HuH-7.5 (cell line): ENCODE data around the gene HADHB.
"Not testable (repeated sequence)": the region's sequence is repeated elsewhere in the genome, so short reads cannot be mapped to it uniquely, and the experiment has no call there.

Experiments used
- DNase-seq: peaks from one replicate; pipeline ENCODE4 v3.0.0; 2011; ENCODE audit warnings: low spot score

Gene HADHB

DNA sequence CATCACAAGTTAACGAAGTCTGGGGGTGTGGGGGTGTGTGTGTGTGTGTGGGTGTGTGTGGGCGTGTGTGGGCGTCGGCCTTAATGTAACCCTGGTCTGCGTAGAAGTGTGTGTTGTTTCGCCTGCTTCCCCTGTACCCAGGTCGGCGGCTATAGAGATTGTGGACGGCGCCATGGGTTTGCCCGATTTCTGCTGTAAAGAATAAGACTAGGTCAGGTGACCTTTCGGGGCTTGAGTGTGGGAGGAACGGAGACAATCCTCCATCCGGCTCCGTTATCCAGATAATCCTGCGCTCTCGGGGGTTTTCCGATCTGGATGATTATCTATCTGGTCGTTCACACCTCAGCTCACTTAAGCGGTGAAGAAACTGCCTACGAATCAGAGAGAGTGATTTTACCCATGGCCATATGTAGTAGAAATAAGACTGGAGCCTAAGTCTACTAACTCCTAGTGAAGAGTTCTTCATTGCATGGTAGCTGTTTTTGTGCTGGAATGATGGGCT, 543 bp downstream of the HADHB start:
- DNase-seq = no peak

DNA sequence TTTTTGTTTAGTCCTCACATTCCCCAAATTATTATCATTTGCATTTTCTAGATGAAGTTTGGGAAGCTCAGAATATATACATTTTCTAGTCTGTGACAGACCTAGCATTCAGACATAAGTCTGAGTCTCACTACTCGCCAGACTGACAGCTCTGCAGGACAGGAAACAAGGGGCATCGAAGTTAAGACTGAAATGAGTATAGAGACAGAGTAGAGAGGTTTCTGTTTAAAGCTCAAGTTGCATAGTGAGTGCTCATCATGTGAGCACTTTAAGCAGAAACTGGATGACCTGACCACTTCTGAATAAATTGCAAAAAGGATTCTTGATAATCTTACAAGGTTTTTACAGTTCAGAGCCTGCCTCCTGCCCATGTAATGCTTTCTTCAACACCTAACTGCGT, 1.1 kb downstream of the HADHB start:
- no peak for DNase-seq

DNA sequence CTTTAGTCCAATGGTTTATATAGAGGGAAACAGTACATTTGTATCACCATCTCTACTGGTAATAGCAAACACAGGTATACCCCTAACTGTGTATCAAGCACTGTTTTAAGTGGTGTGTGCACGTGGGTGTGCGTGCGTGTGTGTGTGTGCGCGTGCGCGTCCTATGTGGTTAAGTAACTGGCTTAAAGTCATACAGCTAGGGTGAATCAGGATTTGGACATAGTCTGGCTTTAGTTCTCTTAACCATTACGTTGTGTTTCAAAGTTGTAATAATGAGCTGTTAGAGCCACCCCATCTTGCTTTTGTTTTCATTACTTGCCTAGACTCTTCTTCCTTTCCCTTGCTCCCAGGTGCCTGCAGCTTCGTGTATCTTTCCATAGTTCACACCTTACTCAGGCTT, 2.1 kb downstream of the HADHB start:
- DNase-seq = no peak

DNA sequence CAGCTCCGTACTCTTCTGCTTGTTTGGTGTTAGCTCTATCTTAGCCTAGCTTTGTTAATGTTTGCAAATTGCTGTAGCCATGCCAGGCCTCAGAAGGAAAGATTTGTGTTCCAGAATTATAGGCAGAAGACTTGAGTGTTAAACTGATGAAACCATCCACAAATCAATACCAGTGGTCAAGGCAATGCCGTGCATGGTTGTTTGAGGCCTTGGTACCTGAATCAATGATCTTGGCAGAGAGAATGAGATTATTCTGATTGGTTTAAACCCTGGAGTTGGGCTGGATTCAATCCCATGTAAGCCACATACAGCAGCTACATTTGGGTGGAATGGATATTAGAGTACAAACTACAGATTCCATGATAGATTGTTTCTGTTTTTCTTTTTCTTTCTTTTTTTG, 4.9 kb downstream of the HADHB start:
- no peak for DNase-seq

DNA sequence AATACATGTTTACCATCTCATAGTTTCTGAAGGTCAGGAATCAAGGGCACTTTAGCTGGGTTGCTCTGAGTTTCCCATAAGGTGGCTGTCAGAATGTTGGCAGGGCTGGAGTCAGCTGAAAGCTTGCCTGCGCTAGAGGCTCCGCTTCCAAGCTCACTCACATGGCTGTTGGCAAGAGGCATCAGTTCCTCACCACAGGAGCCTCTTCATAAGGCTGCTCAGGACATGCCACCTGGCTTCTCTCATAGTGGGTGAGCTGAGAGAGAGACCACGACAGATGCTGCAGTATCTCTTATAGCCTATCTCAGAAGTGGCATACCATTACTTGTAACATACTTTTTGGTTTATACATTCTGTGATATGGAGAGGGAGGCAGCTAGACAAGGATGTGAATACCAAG, 7.2 kb downstream of the HADHB start:
- no peak for DNase-seq

DNA sequence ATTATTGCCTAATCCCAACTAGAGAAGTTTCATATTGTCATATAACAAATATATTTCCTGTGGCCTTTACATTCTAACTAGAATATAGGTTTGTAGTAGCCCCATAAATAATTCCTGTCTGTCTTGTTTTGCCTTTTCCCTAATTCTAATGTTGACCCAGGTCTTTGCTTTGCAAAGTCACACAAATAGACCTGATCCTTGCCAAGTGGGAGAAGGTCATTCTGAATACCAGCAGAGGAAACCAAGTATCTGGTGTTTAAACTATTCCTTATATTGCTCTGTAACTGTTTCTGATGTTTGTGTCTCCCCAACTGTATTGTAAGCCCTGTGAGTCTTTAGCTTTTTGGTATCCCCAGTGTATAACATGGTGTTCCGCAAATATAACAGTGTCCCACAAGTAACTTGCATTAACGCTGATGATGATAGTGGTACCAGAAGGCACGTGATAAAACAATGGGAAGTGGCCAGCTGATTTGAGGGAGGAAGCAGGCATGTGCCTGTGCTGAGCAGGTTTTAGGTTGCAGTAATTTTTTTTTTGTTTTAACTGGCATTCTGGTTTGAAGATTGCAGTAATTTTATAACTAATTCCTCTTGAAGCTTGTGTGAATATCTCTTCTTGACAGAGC, 11.1 kb downstream of the HADHB start:
- DNase-seq = no peak

DNA sequence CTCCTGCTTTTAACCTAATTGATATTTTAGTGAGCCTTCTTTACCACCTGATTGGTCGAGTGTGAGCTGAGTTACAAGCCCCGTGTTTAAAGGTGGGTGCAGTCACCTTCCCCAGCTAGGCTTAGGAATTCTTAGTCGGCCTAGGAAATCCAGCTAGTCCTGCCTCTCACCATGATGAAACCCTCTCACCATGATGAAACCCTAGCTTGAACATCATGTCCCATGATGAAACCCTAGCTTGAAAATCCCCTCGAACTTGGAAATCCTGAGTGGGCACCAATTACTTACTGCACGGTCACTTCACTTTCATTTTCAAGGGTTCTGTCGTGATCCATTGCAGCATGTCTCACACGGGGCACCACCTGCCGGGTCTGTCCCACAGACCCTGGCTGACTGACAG, 14.1 kb downstream of the HADHB start:
- not testable (repeated sequence) for DNase-seq

DNA sequence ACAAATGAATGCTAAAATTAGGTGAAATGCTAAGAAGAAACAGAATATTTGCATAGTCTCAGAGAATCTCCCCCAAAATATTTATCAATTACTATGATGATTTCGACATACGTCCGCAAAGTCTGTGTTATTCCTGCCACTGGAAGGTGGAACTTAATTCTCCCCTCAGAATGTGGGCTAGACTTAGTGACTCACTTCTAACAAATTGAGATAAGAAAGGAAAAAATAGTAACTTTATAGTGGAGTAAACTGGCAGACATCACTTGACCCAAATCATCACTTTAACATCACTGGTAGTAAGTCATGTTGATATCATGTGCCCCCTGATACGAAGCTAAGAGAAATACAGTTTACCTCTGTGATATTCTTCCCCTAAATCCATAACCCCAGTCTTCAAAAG, 23.5 kb downstream of the HADHB start:
- no peak for DNase-seq

DNA sequence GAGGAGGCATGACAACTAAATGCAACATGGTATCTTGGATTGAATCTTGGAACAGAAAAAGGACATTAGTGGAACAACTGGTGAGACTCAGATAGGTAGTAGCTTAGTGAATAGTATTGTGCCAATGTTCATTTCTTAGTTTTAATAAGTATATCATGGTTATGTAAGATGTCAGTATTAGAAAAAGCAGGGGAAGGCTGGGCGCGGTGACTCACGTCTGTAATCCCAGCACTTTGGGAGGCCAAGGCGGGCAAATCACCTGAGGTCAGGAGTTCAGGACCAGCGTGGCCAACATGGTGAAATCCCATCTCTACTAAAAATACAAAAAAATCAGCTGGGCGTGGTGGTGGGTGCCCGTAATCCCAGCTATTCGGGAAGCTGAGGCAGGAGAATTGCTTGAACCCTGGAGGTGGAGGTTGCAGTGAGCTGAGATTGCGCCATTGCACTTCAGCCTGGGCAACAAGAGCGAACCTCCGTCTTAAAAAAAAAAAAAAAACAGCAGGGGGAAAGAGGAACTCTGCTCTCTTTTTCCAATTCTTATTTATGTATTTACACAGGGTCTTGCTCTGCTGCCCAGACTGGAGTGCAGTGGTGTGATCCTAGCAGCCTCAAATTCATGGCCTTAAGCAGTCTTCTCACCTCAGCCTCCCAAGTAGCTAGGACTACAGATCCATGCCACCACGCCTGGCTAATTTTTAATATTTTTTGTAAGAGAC, 24.1 kb downstream of the HADHB start:
- DNase-seq = not testable (repeated sequence)

DNA sequence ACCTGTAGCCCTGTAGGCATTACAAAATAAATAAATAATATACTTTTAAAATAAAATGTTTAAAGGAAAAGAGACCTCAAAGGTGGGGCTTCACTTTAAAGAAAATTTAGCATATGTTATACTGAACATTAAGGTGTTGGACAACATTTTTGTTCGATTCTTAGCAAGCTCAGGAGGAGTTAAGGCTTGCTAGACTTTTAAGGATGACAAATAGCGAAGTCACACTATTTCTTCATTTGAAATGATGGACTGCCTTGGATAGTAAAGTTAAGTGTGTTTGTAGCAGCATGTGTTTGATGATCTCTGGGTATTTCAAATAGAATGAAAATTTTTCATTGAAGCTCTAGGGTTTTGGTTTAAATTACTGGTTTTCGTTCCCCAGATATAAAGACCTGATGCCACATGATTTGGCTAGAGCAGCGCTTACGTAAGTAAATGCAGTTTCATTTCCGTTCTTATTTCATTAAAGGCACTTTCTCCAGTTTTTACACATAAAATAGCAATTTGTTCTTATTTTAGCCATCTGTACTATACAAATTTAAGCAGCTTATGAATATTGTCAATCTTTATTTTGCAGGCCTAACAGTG, 24.9 kb downstream of the HADHB start:
- no peak for DNase-seq

DNA sequence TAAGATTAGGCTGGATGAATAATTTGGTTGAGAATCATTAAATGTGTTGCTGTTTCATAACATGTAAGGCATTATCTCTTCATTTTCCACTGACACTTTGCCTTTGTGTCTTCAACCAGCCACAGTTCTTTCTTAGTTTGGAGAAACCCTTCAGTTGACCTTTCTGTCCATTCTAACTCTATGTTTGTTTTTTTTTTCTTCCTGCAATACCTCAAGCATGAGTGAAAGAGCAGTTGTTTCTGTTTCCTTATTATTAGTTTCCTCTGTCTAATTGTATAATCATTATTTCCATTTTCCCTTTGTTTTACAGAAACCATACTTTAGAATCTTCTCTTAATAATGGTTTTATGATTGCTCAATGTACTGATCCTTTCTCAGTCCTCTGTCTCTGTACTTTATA, 25.6 kb downstream of the HADHB start:
- DNase-seq = no peak

DNA sequence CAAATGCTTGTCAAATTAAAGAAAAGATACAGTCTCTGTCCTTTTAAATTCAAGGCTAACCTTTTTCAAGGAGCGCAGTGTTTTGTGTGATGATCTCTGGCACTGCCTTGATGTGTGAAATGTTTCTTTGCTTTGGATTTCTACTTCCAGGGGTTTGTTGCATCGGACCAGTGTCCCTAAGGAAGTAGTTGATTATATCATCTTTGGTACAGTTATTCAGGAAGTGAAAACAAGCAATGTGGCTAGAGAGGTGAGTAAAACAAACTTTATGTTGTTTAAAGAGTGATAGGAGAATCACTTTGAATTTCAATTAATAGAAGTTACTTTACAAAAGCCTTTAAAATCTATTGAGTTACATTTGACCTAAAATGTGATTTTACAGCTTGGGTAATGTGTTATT, 28.8 kb downstream of the HADHB start:
- DNase-seq = no peak

DNA sequence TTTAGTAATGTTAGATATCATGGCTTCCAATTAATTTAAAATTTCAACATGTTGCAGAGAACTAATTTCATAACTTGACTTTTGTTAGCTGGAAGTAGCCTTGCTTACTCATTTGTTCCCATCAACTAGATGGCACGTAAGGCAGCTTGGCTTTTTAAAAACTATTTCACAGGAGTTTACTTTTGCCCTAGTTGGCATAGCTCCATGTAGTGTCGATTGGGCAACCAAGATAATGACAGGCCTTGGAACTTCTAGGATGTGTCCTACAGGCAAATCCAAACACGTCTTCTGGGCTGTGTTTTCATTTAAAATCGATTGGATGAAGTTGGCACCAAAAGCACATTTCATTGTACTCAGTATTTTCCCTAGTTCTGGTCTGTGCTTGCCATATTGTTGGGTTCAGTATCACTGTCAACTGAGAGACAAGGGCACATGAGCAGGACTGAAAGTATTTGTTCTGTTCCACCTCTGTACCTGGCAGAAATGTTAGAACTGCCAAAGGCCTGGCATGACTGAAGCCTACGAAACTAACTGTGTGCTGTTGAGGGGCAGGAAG, 29.4 kb downstream of the HADHB start:
- peak; percentile 13 for DNase-seq

DNA sequence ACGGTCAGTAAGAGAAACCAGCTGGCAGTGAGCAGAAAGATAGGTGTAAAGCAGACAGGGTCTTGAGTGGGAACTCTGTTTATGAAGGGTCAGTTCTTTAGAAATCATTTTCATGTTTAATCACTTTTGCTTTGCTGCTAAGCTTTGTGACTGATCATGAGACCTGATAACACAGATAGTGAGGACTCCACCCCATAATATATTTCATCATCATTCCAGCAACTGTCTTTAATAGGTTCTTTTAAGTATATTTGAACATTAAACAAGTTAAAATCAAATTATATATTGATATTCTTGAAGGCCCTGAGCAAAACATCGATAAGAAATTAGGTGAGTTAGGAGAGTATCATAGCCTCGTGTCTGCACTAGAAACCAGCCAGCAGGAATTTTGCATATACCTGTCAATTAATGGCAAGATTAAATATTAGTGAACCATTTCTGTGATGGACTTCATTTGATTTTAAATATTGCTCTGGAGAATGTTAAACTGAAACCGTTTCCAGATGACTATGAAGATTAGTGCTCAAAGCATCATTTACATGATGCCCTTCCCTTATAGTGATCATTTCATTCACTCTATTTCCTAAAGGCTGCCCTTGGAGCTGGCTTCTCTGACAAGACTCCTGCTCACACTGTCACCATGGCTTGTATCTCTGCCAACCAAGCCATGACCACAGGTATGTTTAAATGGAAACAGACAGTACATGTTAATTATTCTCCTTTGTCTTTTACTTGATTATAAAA, 31.9 kb downstream of the HADHB start:
- DNase-seq = no peak

DNA sequence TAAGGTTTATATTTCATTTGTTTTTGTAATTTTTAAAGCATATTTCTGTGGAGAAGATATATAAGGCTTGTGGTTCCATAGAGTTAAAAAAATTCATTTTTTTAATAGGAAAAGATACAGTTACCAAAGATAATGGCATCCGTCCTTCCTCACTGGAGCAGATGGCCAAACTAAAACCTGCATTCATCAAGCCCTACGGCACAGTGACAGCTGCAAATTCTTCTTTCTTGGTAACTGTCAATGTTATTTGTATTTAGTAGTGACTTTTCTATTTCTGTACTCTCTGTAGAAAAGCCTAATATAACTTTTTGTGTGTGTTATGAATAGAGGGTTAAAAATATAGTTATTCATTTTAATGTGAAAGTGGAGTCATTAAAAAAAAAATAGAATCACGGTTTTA, 35.1 kb downstream of the HADHB start:
- DNase-seq = no peak

DNA sequence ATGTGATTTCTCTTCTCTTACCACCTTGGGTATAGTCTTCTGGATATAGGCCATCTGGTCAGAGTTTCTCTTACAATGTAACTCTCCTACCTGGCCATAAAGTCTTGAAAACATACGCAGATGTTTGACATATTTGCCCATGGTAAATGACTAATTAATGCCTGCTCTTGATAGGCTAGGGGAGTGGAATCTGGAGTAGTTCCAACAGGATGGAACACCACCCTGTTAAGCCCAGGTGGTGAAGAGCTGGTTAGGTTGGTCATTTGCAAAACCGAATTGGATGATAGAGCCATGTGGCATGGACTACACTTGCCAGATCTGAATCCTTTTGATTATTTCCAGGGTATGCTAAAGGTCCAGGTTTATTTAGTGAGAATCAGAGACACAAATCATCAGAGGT, 36.5 kb downstream of the HADHB start:
- no peak for DNase-seq

DNA sequence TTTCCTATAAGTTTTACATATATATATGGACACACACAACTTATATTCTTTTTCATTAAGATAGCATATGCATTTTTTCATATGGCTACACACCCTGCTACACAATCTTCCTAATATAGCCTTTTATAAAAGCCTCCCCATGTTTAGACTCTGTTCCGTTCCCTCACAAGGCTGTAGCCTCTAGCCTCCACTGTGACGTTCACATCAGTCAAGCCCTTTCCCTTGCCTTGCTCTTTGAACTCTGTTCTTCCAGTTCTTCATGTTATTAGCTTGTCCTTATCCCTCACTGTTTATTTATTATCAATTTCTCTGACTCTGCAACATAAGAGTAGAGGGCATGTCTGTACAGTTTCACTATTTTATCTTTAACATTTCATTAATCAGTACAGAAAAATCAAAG, 38.9 kb downstream of the HADHB start:
- DNase-seq = no peak

DNA sequence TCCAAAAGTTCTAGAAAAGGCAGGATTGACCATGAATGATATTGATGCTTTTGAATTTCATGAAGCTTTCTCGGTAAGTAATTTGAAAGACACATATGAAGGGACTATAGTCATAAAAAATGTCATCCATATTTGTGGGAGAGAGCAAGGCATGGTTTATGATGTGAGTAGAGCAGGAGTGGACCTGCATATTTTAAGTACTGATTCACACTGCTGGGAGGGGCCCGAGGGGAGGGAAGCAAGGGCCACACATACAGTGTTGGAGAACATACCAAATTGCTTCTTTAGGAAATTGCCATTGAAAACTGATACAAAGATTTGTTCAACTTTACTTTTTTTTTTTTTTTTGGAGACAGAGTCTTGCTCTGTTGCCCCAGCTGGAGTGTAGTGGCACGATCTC, 39.4 kb downstream of the HADHB start:
- no peak for DNase-seq

DNA sequence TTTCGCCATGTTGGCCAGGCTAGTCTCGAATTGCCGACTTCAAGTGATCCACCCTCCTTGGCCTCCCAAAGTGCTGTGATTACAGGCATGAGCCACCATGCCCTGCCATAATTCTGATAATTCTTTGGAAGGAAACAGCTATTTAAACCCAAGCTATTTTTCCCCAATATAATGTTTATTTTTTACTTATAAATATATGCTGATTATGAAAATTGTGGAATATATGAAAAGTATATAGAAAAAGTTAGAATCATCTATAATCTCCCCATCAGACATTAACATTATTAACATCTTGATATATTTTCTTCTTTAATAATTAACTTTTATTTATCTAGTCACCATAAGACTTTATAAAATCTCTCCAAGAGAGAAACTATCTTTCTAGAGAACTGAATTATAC, 41.2 kb downstream of the HADHB start:
- no peak for DNase-seq

DNA sequence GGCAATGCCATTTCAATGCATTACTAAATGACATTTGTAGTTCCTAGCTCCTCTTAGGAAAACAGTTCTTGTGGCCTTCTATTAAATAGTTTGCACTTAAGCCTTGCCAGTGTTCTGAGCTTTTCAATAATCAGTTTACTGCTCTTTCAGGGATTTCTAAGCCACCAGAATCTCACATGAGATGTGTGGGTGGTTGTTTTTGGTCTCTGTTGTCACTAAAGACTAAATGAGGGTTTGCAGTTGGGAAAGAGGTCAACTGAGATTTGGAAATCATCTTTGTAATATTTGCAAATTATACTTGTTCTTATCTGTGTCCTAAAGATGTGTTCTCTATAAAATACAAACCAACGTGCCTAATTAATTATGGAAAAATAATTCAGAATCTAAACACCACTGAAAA, 45.3 kb downstream of the HADHB start:
- no peak for DNase-seq

DNA sequence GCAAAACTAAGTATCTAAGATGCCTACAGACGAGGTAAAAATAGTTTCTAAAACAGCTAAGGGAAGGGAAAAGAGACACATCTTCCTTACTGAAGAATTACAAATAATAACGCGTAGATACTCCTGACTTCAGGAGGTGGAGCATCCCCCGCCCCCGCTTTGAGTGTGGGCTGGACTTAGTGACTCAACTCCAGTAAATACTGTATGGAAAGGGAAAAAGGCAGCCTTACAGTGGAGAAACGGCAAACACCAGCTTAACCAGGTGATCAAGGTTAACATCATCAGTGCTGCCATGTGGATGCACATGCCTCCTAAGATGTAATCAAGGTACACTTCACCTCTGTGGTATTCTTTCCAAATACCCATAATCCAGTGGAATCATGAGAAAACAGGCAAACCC, 47.9 kb downstream of the HADHB start:
- no peak for DNase-seq

DNA sequence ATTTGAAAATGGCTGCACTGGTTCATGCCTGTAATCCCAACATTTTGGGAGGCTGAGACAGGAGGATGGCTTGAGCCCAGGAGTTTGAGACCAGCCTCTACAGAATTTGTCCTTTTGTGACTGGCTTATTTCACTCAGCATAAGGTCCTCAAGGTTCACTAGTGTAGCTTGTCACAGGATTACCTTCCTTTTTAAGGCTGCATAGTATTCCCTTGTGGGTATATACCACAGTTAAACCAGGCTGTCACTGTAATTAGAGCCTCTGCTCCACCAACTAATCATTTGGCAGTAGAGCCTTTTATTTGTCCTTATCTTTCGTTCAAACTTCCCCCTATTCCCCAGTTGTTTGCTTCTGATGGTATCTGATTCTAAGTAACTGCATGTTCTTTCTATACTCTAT, 50.8 kb downstream of the HADHB start:
- DNase-seq = no peak

DNA sequence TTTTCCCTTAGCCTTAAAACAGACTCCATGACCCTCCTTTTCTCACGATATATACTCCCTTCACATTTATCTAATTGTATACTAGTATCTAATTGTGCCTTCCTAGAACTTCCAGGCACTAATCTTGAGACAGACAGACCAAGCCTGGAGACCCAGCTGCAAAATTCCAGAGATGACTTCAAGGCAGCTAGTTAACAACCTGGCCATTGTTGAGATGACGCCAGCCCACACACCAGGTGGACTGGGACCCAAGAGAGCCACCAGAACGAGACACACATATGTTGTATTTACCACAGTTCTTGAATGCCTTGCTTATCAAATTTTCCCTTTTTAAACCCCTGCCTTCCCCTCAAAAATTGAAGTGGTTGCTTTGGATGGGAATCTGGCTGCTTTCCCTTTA, 52.3 kb downstream of the HADHB start:
- no peak for DNase-seq
